ENCODE data around the gene APP.

DNA sequence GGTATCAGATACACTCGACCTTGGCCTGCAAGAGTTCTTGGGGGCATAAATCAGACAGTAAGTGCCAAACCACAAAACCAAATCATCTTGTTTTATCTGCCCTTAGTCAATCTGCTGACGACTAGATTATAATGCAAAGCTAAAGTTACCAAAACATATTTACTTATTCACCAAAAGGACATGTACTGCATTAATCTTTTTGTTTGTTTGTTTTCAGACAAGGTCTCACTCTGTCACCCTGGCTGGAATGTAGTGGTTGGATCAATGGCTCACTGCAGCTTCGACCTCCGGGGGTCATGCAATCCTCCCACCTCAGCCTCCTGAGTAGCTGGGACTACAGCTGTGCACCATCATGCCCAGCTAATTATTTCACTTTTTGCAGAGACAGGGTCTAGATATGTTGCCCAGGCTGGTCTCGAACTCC is 114.7 kb downstream of the APP start:
- TF ChIP-seq CTCF (IDR thresholded peaks at IDR 0.05) (no peak), POLR2A (IDR thresholded peaks at IDR 0.05) (no peak)
